HL-60/S4 (cell line): ENCODE results near the gene UBE2L3.

Experiments
- in situ Hi-C: fragments of 300-500 bp; cut with MboI; formaldehyde crosslinking; loops from 2 replicates; pipeline ENCODE4 v1.14.3; 2022; ENCODE audit warnings: low sequenced_read_pairs

The UBE2L3 gene

GRCh38 chr22:21665047-21665851, 97.7 kb downstream of the UBE2L3 start:
- in situ Hi-C loops: no loop called here

- in situ Hi-C loops: no loop called here
These were observed 99.3 kb downstream of the UBE2L3 start for GRCh38 chr22:21666786-21667185.

DNA sequence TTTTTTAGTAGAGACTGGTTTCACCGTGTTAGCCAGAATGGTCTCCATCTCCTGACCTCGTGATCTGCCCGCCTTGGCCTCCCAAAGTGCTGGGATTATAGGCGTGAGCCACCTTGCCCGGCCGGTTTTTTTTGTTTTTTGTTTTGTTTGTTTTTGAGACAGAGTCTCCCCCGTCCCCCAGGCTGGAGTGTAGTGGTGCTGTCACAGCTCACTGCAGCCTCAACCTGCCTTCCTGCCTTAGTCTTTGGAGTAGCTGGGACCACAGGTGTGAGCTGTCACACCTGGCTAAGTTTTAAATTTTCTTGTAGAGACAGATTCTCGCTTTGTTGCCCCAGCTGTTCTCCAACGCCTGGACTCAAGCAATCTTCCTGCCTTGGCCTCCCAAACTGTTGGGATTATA, 101.5 kb downstream of the UBE2L3 start:
- in situ Hi-C loops: no loop called here

DNA sequence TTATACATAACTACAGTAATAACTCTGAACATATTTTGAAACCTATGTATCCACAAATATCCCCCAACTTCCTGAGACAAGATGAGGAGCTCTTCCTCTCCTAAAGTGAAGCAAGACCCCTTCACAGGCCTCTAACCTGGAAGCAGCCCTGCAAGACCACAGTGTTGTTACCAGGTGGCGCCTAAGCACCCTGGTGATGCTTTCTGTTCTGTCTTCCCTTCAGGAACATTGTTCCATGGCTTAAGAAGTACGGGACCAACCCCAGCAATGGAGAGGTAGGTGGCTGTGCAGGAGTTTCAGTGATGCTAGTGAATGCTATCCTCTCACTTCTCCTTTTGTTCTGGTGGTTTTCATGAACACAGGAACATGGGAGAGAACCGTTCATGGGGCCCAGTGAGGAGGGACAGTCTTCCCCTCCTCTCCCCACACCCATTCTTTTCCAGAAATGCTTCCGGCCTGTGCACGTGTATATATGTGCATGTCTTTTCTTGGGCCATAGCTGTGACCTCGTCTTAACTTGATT, 104.7 kb downstream of the UBE2L3 start:
- in situ Hi-C loops: no loop called here
